Measurements from ENCODE around the gene PHLPP1. TPM values are rescaled to one million over a fixed set of nuclear protein-coding genes. Genes with fewer than 3 reads are reported as not detected.

PHLPP1 gene
- total RNA-seq, 1 experiment from 2014 or later = 14.1 TPM

DNA sequence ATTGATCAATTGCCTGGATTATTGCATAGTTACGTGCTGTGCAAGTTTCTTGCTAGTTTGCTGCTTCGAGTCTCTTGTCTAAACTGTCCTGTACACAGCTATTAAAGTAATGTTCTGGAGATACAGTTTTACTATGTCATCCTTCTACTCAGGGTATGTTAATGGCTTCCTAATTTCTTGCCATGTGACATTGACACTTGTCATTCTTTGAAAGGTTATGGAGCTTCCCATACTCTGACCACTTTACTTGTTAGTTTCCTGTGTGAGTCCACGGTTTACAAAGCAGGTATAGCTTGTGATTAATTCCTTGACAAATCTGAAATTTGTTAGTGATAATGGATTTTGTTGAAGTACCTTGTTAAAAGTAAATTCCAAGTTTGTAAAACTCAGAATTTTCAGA, 80.5 kb downstream of the PHLPP1 start:
- no peaks in the 10 kb centered on the region for H3F3A ChIP-seq (ENCODE audit: low read length, unreplicated experiment)
- H3K9ac ChIP-seq (ENCODE audit: low read length) = no peak overlapping the region
- H3K27me3 ChIP-seq (ENCODE audit: low read length) = no peaks in the 10 kb centered on the region
- intact Hi-C loops (cut with micrococcal nuclease) = no loop called here
- H3K36me3 ChIP-seq (ENCODE audit: low read depth, low read length) = no peaks in the 10 kb centered on the region
- H4K20me1 ChIP-seq (ENCODE audit: low read length) = no peaks in the 10 kb centered on the region
- TF ChIP-seq EZH2phosphoT487 (IDR thresholded peaks at IDR 0.05; ENCODE audit: borderline replicate concordance, low read length) (no peak), EZH2 (IDR thresholded peaks at IDR 0.05; ENCODE audit: low read length, unreplicated experiment) (no peak)
- TF ChIP-seq, protein P1, sequence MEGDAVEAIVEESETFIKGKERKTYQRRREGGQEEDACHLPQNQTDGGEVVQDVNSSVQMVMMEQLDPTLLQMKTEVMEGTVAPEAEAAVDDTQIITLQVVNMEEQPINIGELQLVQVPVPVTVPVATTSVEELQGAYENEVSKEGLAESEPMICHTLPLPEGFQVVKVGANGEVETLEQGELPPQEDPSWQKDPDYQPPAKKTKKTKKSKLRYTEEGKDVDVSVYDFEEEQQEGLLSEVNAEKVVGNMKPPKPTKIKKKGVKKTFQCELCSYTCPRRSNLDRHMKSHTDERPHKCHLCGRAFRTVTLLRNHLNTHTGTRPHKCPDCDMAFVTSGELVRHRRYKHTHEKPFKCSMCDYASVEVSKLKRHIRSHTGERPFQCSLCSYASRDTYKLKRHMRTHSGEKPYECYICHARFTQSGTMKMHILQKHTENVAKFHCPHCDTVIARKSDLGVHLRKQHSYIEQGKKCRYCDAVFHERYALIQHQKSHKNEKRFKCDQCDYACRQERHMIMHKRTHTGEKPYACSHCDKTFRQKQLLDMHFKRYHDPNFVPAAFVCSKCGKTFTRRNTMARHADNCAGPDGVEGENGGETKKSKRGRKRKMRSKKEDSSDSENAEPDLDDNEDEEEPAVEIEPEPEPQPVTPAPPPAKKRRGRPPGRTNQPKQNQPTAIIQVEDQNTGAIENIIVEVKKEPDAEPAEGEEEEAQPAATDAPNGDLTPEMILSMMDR (conservative IDR thresholded peaks at IDR 0.05; ENCODE audit: low read depth, low read length) = no peak
- peaks cover 77% of the 10 kb centered on the region for H3K79me2 ChIP-seq (ENCODE audit: low read length)
- CTCF ChIA-PET = no interaction called here
- H3K27ac ChIP-seq (ENCODE audit: low read length) = no peak overlapping the region
- no peaks in the 10 kb centered on the region for H3K9me2 ChIP-seq (replicated peaks; ENCODE audit: low read length)
- ATAC-seq (no peak), DNase-seq (no peak)
- H3K4me2 ChIP-seq (ENCODE audit: low read length) = no peak overlapping the region
- no peak overlapping the region for H2AFZ ChIP-seq (ENCODE audit: low read length)
- BruUV-seq (replicated peaks) = no TSS peak
- no peaks in the 10 kb centered on the region for H3K9me3 ChIP-seq (ENCODE audit: low read length)
- no peak overlapping the region for H3K4me3 ChIP-seq (ENCODE audit: low read length)
- POLR2A ChIA-PET (ENCODE audit: unreplicated experiment) = no interaction called here
- peaks cover 25% of the 10 kb centered on the region for H3K4me1 ChIP-seq (ENCODE audit: insufficient read depth, low read length)

GRCh38 chr18:62796216-62796621, 80.9 kb downstream of the PHLPP1 start:
- TF ChIP-seq, protein P1 (conservative IDR thresholded peaks at IDR 0.05; ENCODE audit: low read depth, low read length) = no peak
- TF ChIP-seq EZH2phosphoT487 (IDR thresholded peaks at IDR 0.05; ENCODE audit: borderline replicate concordance, low read length) = no peak
- no peak for TF ChIP-seq EZH2 (IDR thresholded peaks at IDR 0.05; ENCODE audit: low read length, unreplicated experiment)
- Histone ChIP-seq H3K9me2 (replicated peaks; ENCODE audit: low read length) (no peaks in the 10 kb centered on the region), H3K27me3 (ENCODE audit: low read length) (no peaks in the 10 kb centered on the region), H3K36me3 (ENCODE audit: low read depth, low read length) (no peaks in the 10 kb centered on the region), H3K27ac (ENCODE audit: low read length) (no peak overlapping the region), H3K4me2 (ENCODE audit: low read length) (no peak overlapping the region), H3K4me3 (ENCODE audit: low read length) (no peak overlapping the region), H3F3A (ENCODE audit: low read length, unreplicated experiment) (no peaks in the 10 kb centered on the region), H3K4me1 (ENCODE audit: insufficient read depth, low read length) (peaks cover 28% of the 10 kb centered on the region), H3K9ac (ENCODE audit: low read length) (no peak overlapping the region), H4K20me1 (ENCODE audit: low read length) (no peaks in the 10 kb centered on the region), H3K9me3 (ENCODE audit: low read length) (no peaks in the 10 kb centered on the region), H2AFZ (ENCODE audit: low read length) (no peak overlapping the region), H3K79me2 (ENCODE audit: low read length) (peaks cover 74% of the 10 kb centered on the region)
- ChIA-PET CTCF (no interaction called here), POLR2A (ENCODE audit: unreplicated experiment) (no interaction called here)
- intact Hi-C loops (cut with micrococcal nuclease) = no loop called here
- DNase-seq = no peak
- BruUV-seq (replicated peaks) = no TSS peak
- ATAC-seq = no peak

DNA sequence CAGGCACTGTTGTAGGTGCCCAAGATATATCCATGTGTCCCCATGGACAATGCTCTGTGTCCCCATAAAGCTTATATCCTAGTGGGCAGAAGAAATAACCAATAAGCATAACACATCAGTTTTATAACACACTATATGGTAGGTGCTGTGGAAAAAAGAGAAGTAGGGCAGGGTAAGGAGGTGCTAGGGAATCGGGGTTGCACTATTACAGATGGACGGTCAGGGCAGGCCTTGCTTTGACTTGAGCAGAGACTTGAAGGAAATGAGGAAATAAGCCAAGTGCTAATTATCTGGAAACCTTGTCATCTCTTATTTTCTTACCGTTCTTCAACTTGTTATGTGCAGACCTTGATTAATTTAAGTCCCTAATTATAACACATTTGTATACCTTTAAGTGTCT, 82.0 kb downstream of the PHLPP1 start:
- Histone ChIP-seq H3K4me1 (ENCODE audit: insufficient read depth, low read length) (peaks cover 39% of the 10 kb centered on the region), H2AFZ (ENCODE audit: low read length) (no peak overlapping the region), H3K36me3 (ENCODE audit: low read depth, low read length) (no peaks in the 10 kb centered on the region), H3K79me2 (ENCODE audit: low read length) (peaks cover 78% of the 10 kb centered on the region), H3K9me2 (replicated peaks; ENCODE audit: low read length) (no peaks in the 10 kb centered on the region), H3K9me3 (ENCODE audit: low read length) (no peaks in the 10 kb centered on the region), H3F3A (ENCODE audit: low read length, unreplicated experiment) (no peaks in the 10 kb centered on the region), H3K9ac (ENCODE audit: low read length) (no peak overlapping the region), H3K4me3 (ENCODE audit: low read length) (no peak overlapping the region), H3K4me2 (ENCODE audit: low read length) (no peak overlapping the region), H4K20me1 (ENCODE audit: low read length) (no peaks in the 10 kb centered on the region), H3K27ac (ENCODE audit: low read length) (no peak overlapping the region), H3K27me3 (ENCODE audit: low read length) (no peaks in the 10 kb centered on the region)
- POLR2A ChIA-PET (ENCODE audit: unreplicated experiment) = no interaction called here
- ATAC-seq (no peak), DNase-seq (no peak)
- TF ChIP-seq EZH2 (IDR thresholded peaks at IDR 0.05; ENCODE audit: low read length, unreplicated experiment) (no peak), EZH2phosphoT487 (IDR thresholded peaks at IDR 0.05; ENCODE audit: borderline replicate concordance, low read length) (no peak)
- TF ChIP-seq, protein P1 (conservative IDR thresholded peaks at IDR 0.05; ENCODE audit: low read depth, low read length) = no peak
- no TSS peak for BruUV-seq (replicated peaks)
- CTCF ChIA-PET = no interaction called here
- intact Hi-C loops (cut with micrococcal nuclease) = no loop called here

Data from PC-3 (cell line).